Neutrophil (primary cell): ENCODE results near the gene ERC2.
"Not testable (repeated sequence)": the region's sequence is repeated elsewhere in the genome, so short reads cannot be mapped to it uniquely, and the experiment has no call there.

Source experiments
- H3K27ac ChIP-seq: fragments of 200-600 bp; sonication (generic); 2 replicates; pipeline ENCODE4 v1.5.1; 2016; ENCODE audit warnings: mild to moderate bottlenecking, moderate library complexity
- H3K27me3 ChIP-seq: fragments of 200-600 bp; sonication (generic); 2 replicates; pipeline ENCODE4 v1.6.0; 2016; ENCODE audit warnings: mild to moderate bottlenecking
- H3K36me3 ChIP-seq: fragments of 200-600 bp; sonication (generic); 2 replicates; pipeline ENCODE4 v1.5.1; 2017
- H3K4me1 ChIP-seq, 2 experiments: fragments of 200-600 bp in 1 of 2; sonication (generic) in 1 of 2; 1 replicate in 1 of 2; 2 replicates in 1 of 2; pipeline versions ENCODE4 v1.5.1 to v1.6.1; 2013 to 2016; ENCODE audit warnings: low read depth in 1 of 2, low read length in 1 of 2, mild to moderate bottlenecking in 1 of 2, moderate library complexity in 1 of 2; ENCODE audit not compliant: control insufficient read depth in 1 of 2, insufficient read depth in 1 of 2
- H3K4me3 ChIP-seq, 2 experiments: fragments of 200-600 bp in 1 of 2; sonication (generic) in 1 of 2; 1 replicate in 1 of 2; 2 replicates in 1 of 2; pipeline ENCODE4 v1.5.1; 2013 to 2016; ENCODE audit warnings: low read depth in 1 of 2, low read length in 1 of 2, mild to moderate bottlenecking in 1 of 2, moderate library complexity in 1 of 2
- H3K9me3 ChIP-seq: fragments of 200-600 bp; sonication (generic); 2 replicates; pipeline ENCODE4 v1.5.1; 2016
- CTCF ChIP-seq: fragments of 200-600 bp; sonication (generic); IDR thresholded peaks from 2 replicates; pipeline ENCODE4 v1.5.1; 2016; ENCODE audit warnings: antibody characterized with exemption

The ERC2 gene

GRCh38 chr3:56468184-56469106 is at the start of gene ERC2:
ERC2 (minus strand) TSS chr3:56468467.
- peaks cover 95% of the 10 kb centered on the region for H3K27me3 ChIP-seq
- H3K4me3 ChIP-seq = no peak within 1 kb of the TSS
- no peak for TF ChIP-seq CTCF
- H3K27ac ChIP-seq = no peak within 1 kb of the TSS
- H3K9me3 ChIP-seq = no peaks in the 10 kb centered on the region
- H3K36me3 ChIP-seq = no peaks in the 10 kb centered on the region
- H3K4me1 ChIP-seq = no peaks in the 10 kb centered on the region

- no peaks in the 10 kb centered on the region for H3K9me3 ChIP-seq
- H3K27ac ChIP-seq = no peak overlapping the region
- no peaks in the 10 kb centered on the region for H3K36me3 ChIP-seq
- no peak for TF ChIP-seq CTCF
- H3K27me3 ChIP-seq = no peaks in the 10 kb centered on the region
- no peak overlapping the region for H3K4me3 ChIP-seq
- H3K4me1 ChIP-seq = no peaks in the 10 kb centered on the region
Measured at GRCh38 chr3:56502738-56503137, 34.5 kb upstream of the ERC2 start.

DNA sequence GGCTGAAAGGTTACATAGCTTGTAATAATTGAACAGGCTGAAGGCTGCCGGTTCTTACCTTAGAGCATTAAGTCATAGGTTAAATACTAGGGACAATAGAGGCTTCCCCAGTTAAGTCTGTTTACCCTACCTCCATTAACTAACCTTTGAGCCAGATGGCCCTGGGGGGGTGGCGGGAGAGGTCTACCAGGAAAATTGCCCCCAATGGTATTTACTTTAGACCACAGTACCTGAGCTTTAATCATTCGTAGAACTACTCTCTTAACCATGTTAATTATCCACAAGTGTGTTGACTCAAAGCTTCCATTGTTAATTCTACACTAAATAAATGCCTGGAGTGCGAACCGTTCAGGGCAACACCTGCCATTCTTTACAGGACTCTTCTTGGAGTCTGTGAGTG is 28.1 kb upstream of the ERC2 start:
- not testable (repeated sequence) for H3K36me3 ChIP-seq, H3K27ac ChIP-seq, H3K27me3 ChIP-seq, H3K4me3 ChIP-seq, H3K9me3 ChIP-seq, H3K4me1 ChIP-seq

- Histone ChIP-seq H3K9me3 (no peaks in the 10 kb centered on the region), H3K27me3 (peaks cover 9% of the 10 kb centered on the region), H3K4me1 (no peaks in the 10 kb centered on the region), H3K36me3 (no peaks in the 10 kb centered on the region), H3K4me3 (no peak overlapping the region), H3K27ac (no peak overlapping the region)
- peak; percentile 73 for TF ChIP-seq CTCF
Measured at GRCh38 chr3:56494679-56495322, 26.5 kb upstream of the ERC2 start.

DNA sequence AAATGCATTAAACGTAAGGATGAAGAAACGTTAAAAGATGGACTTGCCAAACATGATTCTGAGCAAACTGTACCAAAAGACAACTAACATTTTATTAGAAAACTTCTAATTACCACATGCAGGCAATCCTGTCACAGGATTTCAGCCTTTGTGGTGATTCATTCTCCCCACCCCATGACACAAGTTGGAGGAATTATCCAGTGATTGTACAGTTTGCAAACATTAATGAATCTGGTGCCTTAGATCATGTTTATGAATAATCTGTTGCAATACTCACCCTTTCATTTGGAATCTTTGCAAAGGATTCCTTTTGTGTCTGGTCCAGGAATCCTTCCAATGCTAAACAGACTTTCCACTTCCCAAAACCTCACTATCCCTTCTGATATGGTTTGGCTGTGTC is 23.3 kb upstream of the ERC2 start:
- Histone ChIP-seq H3K27me3 (peaks cover 9% of the 10 kb centered on the region), H3K36me3 (no peaks in the 10 kb centered on the region), H3K4me1 (no peaks in the 10 kb centered on the region), H3K9me3 (no peaks in the 10 kb centered on the region), H3K27ac (no peak overlapping the region), H3K4me3 (no peak overlapping the region)
- no peak for TF ChIP-seq CTCF
